HG03378 (cell line): ENCODE data around the gene LYZL6.

Experiments used
- ATAC-seq: cut with Tn5 transposase; IDR thresholded peaks from one replicate; pipeline ENCODE4 v1.9.1; 2021; ENCODE audit warnings: mild to moderate bottlenecking, moderate library complexity; ENCODE audit not compliant: unreplicated experiment

LYZL6 gene

DNA sequence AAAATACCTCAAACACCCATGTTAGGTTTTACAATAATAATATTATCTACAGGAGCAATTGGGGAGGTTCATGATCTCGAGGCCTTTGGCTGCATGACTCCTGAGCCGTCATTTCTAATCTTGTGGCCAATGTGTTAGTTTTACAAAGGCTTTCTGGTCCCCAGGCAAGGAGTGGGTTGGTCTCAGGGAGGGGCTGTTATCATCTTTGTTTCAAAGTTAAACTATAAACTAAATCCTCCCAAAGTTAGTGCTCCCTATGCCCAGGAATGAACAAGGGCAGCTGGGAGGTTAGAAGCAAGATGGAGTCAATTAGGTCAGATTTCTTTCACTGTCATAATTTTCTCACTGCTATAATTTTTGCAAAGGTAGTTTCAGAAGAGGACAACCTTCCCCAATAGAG lies 54.3 kb downstream of the LYZL6 start:
- ATAC-seq = no peak
